GM12874 (cell line): ENCODE data around the gene LOC128125822.

Experiments used
- TF ChIP-seq, protein P1 (sequence below): IDR thresholded peaks from 2 replicates; pipeline ENCODE4 v1.5.1; 2011; ENCODE audit warnings: low read depth, mild to moderate bottlenecking, control low read depth, low read length, moderate library complexity; ENCODE audit not compliant: insufficient read depth

The LOC128125822 gene

DNA sequence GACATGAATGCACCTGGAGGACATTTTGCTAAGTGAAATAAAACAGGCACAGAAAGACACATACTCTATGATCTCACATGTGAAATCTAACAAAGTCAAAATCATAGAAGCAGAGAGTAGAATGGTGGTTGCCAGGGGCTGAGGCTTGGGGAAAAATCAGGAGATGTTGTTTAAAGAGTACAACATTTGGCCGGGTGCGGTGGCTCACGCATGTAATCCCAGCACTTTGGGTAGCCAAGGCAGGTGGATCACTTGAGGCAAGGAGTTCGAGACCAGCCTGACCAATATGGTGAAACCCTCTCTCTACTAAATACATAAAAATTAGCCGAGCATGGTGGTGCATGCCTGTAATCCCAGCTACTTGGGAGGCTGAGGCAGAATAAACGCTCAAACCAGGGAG lies 26.0 kb upstream of the LOC128125822 start:
- TF ChIP-seq, protein P1, sequence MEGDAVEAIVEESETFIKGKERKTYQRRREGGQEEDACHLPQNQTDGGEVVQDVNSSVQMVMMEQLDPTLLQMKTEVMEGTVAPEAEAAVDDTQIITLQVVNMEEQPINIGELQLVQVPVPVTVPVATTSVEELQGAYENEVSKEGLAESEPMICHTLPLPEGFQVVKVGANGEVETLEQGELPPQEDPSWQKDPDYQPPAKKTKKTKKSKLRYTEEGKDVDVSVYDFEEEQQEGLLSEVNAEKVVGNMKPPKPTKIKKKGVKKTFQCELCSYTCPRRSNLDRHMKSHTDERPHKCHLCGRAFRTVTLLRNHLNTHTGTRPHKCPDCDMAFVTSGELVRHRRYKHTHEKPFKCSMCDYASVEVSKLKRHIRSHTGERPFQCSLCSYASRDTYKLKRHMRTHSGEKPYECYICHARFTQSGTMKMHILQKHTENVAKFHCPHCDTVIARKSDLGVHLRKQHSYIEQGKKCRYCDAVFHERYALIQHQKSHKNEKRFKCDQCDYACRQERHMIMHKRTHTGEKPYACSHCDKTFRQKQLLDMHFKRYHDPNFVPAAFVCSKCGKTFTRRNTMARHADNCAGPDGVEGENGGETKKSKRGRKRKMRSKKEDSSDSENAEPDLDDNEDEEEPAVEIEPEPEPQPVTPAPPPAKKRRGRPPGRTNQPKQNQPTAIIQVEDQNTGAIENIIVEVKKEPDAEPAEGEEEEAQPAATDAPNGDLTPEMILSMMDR = no peak

DNA sequence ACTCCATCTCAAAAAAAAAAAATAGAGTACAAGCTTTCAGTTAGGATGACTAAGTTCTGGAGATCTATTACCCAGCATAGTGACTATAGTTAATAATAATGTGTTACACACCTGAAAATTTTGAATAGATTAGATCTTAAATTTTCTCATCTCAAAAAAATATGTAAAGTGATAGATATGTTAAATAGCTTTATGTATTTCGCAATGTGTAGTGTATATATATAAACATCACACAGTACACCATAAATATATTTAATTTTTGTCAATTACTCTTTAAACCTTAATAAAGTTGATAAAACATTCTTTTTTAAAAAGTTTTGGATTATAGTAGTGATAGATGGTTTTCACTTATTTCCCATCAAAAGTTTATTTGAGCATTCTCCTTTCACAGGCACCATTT lies 25.6 kb upstream of the LOC128125822 start:
- TF ChIP-seq, protein P1 = no peak

DNA sequence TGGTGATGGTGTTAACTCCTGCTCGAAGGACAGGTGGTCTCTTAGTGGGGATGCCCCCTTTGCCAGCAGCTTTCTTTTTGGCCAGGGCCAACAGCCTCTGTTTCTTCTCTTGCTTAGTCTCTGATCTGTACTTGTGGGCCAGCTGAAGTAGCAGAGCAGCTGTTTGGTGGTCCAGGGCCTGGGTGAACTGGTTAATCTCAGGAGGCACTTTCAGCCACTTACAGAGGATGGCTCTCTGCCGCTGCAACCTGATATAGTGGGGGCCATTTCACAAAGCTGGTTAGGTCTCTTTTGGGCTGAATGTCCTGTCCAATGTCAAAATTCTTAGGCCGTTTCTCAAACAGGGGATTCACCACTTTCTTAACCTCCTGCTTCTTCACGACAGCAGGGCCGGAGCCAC lies 23.2 kb upstream of the LOC128125822 start:
- TF ChIP-seq, protein P1 = no peak

DNA sequence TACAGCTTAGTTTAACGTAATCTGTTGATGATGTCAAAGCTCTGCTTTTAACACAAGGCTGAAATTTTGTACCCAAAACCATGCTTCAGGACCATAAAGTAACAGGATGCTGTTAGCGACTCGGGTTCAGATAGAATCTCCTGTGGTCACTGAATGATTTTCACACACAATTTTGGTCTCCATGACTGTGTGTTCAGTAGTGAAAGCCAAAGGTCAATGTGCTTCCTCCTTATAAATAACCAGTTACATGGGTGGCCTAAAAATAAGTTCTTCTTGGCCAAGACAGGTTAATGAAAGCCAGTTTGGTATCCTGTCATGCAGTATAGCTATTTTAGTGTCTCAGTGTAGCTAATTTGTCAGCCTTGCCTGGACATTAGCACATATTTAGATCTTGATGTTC lies 19.1 kb upstream of the LOC128125822 start:
- TF ChIP-seq, protein P1 = no peak

DNA sequence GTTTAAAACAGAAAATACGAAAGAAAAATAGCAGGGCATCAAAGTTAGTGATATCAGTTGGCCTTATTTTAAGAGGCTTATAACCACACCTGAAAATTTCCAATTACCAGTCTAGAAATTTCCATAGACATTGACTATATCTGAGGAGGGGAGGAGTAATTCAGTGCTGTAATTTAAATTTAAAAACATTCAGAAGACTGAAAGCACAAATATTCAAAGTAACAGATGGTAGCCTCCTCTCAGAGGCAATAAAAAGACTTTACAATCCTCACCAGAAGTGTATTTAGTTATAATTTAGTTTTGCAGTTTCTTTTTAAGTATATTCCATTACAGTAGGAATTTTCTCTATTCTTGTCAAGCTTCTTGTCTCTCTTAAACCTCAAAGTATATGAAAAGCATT lies 18.4 kb upstream of the LOC128125822 start:
- TF ChIP-seq, protein P1 = no peak

DNA sequence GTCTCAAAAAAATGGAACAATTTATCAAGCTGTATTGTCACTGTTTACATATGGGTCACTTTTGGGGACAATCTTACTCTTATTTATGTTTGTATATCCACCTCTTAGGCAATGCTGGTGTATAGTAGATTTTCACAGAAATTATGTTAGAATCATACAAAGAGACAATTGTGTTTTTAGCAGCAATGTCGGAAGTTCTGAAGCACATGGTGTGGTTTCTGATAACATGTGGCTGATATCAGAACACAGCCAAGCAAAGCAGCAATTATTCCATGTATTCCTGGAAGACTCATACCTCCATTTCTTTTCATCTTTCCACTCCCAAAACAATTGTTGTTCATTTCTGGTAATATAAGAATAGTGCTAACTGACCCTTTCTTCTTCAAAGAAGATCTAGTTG lies 17.5 kb upstream of the LOC128125822 start:
- TF ChIP-seq, protein P1 = no peak

DNA sequence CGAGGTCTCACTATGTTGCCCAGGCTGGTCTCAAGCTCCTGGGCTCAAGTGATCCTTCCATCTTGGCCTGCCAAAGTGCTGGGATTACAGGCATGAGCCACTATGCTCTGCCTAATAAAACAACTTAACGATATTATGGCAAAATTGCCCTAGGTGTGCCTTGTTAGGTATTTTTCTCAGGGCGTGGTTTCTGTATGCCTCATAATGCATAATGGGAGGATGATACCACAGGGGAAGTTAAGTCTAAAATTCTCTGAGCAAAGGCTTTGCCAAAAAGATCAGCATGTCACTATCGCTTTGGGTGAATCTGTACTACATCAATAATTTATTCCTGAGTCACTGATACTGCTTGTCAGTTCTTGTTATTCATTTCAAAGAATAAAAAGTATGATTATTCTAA lies 15.9 kb upstream of the LOC128125822 start:
- TF ChIP-seq, protein P1 = no peak

DNA sequence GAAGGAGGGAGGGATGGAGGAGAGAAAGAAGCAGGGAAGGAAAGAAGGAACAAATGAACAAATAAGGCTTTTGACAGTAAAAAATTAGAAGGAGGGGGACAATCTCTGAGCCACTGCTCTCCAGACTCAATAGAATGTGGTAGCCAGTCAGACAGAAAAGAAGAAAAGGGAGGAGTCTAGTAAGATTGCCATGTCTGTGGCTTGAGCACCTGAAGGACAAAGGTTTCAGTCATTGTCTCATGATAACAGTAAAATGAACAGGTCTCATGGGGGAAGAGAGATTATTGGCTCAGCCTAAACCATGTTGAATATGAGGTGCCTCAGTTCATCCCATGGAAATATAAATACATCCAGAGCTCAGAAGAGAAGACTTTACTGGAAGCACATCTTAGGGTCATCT lies 14.0 kb upstream of the LOC128125822 start:
- TF ChIP-seq, protein P1 = no peak
